Fibroblast of lung (primary cell): ENCODE data around the gene ABHD17C. TPM values are rescaled to one million over a fixed set of nuclear protein-coding genes. Genes with fewer than 3 reads are reported as not detected.
A peak's percentile ranks its signal among the peaks of the same experiment; 100 is the strongest.

Experiments
- DNase-seq, 2 donors: peaks; one replicate each; pipeline versions ENCODE4 v3.0.0 to v3.0.0-alpha.2; 2010; ENCODE audit warnings: low read depth in 2 of 2
- H2AFZ ChIP-seq: 2 replicates; pipeline ENCODE4 v1.5.1; 2012; ENCODE audit warnings: low read length, control low read depth, inconsistent platforms
- H3K27ac ChIP-seq: 2 replicates; pipeline ENCODE4 v1.5.1; 2011; ENCODE audit warnings: low read length, control low read depth; ENCODE audit not compliant: insufficient read depth
- H3K27me3 ChIP-seq: 2 replicates; pipeline ENCODE4 v1.5.1; 2011; ENCODE audit warnings: mild to moderate bottlenecking, low read length; ENCODE audit not compliant: control insufficient read depth, insufficient read depth
- H3K36me3 ChIP-seq: 2 replicates; pipeline ENCODE4 v1.5.1; 2011; ENCODE audit warnings: low read length; ENCODE audit not compliant: control insufficient read depth, insufficient read depth
- H3K4me1 ChIP-seq: 2 replicates; pipeline ENCODE4 v1.5.1; 2011; ENCODE audit warnings: low read length; ENCODE audit not compliant: control insufficient read depth, insufficient read depth; ENCODE audit errors: extremely low read depth
- H3K4me2 ChIP-seq: 2 replicates; pipeline ENCODE4 v1.5.1; 2011; ENCODE audit warnings: low read length, control low read depth; ENCODE audit not compliant: insufficient read depth; ENCODE audit errors: extremely low read depth
- H3K4me3 ChIP-seq, 4 experiments: fragments of 200-600 bp in 1 of 4; sonication (generic) in 1 of 4; replicated peaks in 1 of 4; 2 replicates each; pipeline ENCODE4 v1.5.1; 2011 to 2016; ENCODE audit warnings: low read length in 4 of 4, low read depth in 3 of 4, mild to moderate bottlenecking in 3 of 4, control low read depth in 2 of 4, inconsistent platforms in 1 of 4, mixed read lengths in 1 of 4; ENCODE audit not compliant: insufficient read depth in 1 of 4; ENCODE audit errors: control extremely low read depth in 1 of 4
- H3K79me2 ChIP-seq: 2 replicates; pipeline ENCODE4 v1.5.1; 2012; ENCODE audit warnings: mild to moderate bottlenecking, low read length, inconsistent platforms; ENCODE audit not compliant: control insufficient read depth, insufficient read depth
- H3K9ac ChIP-seq: 2 replicates; pipeline ENCODE4 v1.5.1; 2011; ENCODE audit warnings: mild to moderate bottlenecking, low read length, control low read depth; ENCODE audit not compliant: insufficient read depth
- H3K9me3 ChIP-seq: 2 replicates; pipeline ENCODE4 v1.5.1; 2012; ENCODE audit warnings: low read depth, low read length; ENCODE audit not compliant: control insufficient read depth, insufficient read depth
- H4K20me1 ChIP-seq: 2 replicates; pipeline ENCODE4 v1.5.1; 2011; ENCODE audit warnings: low read length; ENCODE audit not compliant: control insufficient read depth, insufficient read depth; ENCODE audit errors: extremely low read depth
- EZH2 ChIP-seq: IDR thresholded peaks from 2 replicates; pipeline ENCODE4 v1.5.1; 2012; ENCODE audit warnings: low read length, control low read depth, mild to moderate bottlenecking; ENCODE audit errors: missing control alignments
- polyA plus RNA-seq, 2 donors: library from polyadenylated mRNA; depleted of rRNA in 1 of 2; stranded (reverse) in 1 of 2; unstranded in 1 of 2; fragments of >200 nt; gene quantifications; 2 replicates each; pipeline ENCODE4 v1.2.1, GENCODE V29; 2011 to 2012; ENCODE audit warnings: missing spikeins in 1 of 2
- total RNA-seq: library from RNA; depleted of rRNA; stranded (reverse); fragments of >200 nt; gene quantifications from 2 replicates; pipeline ENCODE4 v1.2.1, GENCODE V29; 2014
- TF ChIP-seq, protein P1 (sequence below), 2 donors: IDR thresholded peaks in 1 of 2; conservative IDR thresholded peaks in 1 of 2; 1 replicate in 1 of 2; 2 replicates in 1 of 2; pipeline ENCODE4 v1.5.1; 2011 to 2012; ENCODE audit warnings: low read length in 2 of 2, control low read depth in 1 of 2, inconsistent platforms in 1 of 2, low read depth in 1 of 2, mild to moderate bottlenecking in 1 of 2

Gene ABHD17C
- total and polyA plus RNA-seq, 2 donors (not counting 1 experiment from before 2014, with no cell fraction given), result 14.0 to 38.7 TPM

DNA sequence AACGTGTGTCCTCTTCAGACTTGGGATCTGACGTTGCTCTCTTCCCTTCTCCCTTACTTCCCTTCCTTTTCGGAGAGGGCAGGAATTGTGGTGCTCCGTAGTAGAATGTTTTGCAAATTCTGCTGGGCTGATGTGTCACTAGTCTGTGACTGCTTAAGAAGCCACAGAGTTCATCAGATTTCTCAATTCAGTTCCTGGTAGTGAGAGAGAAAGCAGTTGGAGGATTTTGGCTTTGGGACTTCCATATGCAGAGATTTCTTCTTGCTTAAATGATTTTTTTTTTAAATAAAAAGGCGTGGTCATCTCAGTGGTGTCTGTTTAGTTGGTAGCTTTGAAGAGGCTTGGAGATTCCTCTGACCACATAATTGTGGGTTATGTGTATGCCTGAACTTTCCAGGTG, 94.2 kb downstream of the ABHD17C start:
- H3K27ac ChIP-seq, result peak overlapping the region; percentile 38
- no peaks in the 10 kb centered on the region for H3K4me1 ChIP-seq
- peaks cover 8% of the 10 kb centered on the region for H3K36me3 ChIP-seq
- no peak overlapping the region for H3K9ac ChIP-seq
- no peak overlapping the region for H3K4me2 ChIP-seq
- no peaks in the 10 kb centered on the region for H4K20me1 ChIP-seq
- no peaks in the 10 kb centered on the region for H3K9me3 ChIP-seq
- H3K27me3 ChIP-seq, result no peaks in the 10 kb centered on the region
- H3K4me3 ChIP-seq, result peak overlapping the region in 1 of 4 experiments; percentile 8
- no peak for TF ChIP-seq EZH2
- TF ChIP-seq, protein P1, sequence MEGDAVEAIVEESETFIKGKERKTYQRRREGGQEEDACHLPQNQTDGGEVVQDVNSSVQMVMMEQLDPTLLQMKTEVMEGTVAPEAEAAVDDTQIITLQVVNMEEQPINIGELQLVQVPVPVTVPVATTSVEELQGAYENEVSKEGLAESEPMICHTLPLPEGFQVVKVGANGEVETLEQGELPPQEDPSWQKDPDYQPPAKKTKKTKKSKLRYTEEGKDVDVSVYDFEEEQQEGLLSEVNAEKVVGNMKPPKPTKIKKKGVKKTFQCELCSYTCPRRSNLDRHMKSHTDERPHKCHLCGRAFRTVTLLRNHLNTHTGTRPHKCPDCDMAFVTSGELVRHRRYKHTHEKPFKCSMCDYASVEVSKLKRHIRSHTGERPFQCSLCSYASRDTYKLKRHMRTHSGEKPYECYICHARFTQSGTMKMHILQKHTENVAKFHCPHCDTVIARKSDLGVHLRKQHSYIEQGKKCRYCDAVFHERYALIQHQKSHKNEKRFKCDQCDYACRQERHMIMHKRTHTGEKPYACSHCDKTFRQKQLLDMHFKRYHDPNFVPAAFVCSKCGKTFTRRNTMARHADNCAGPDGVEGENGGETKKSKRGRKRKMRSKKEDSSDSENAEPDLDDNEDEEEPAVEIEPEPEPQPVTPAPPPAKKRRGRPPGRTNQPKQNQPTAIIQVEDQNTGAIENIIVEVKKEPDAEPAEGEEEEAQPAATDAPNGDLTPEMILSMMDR (conservative IDR thresholded peaks at IDR 0.05 in 1 of 2, IDR thresholded peaks at IDR 0.05 in 1 of 2; ENCODE audit: low read depth in 1 of 2, low read length in 2 of 2), result no peak
- peak in 1 of 2 donors; percentile 45 for DNase-seq
- H2AFZ ChIP-seq, result no peak overlapping the region
- no peaks in the 10 kb centered on the region for H3K79me2 ChIP-seq

DNA sequence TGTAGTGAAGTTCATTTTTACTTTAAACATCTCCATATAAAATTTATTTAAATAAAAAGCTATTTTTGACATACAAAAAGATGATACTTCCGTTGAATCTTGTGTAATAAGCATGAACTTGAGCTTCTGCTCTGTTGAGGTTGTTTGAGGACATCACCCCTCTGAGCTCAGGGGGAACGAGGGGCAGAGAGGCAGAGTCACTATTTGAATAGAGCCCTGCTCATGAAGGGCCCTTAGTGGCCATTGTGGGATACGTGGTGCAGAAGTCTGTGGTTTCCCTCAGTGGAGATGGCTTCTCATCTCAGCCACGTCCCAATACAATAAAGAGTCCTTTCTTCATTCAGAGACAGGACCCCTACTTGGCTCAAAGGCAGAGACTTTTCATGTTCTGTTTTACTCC, 94.7 kb downstream of the ABHD17C start:
- no peaks in the 10 kb centered on the region for H3K27me3 ChIP-seq
- DNase-seq, result no peak
- no peaks in the 10 kb centered on the region for H3K9me3 ChIP-seq
- H3K36me3 ChIP-seq, result peaks cover 9% of the 10 kb centered on the region
- no peak for TF ChIP-seq EZH2
- TF ChIP-seq, protein P1 (conservative IDR thresholded peaks at IDR 0.05 in 1 of 2, IDR thresholded peaks at IDR 0.05 in 1 of 2; ENCODE audit: low read depth in 1 of 2, low read length in 2 of 2), result no peak
- H3K9ac ChIP-seq, result no peak overlapping the region
- H4K20me1 ChIP-seq, result no peaks in the 10 kb centered on the region
- H3K4me3 ChIP-seq, result no peak overlapping the region
- H3K4me2 ChIP-seq, result no peak overlapping the region
- no peak overlapping the region for H2AFZ ChIP-seq
- no peaks in the 10 kb centered on the region for H3K4me1 ChIP-seq
- H3K79me2 ChIP-seq, result no peaks in the 10 kb centered on the region
- H3K27ac ChIP-seq, result no peak overlapping the region

DNA sequence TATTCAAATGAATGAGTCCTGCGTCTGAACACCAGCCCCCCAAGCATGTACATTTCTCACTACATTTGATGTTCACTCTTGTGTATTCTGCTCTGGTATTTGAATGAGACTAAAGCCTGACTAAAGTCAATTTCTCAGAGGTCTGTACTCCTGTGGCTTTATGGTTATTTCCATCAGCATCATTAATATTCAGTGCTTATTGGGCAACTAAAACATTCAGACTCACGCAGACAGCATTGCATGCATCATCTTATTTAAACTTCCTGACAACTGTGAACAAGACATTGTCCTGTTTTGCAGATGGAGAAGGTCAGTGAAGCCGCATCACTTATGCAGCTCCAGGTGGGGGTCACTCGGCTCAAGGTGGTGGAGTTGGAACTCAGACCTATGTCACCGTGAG, 95.1 kb downstream of the ABHD17C start:
- no peaks in the 10 kb centered on the region for H3K9me3 ChIP-seq
- peaks cover 12% of the 10 kb centered on the region for H3K36me3 ChIP-seq
- H3K4me2 ChIP-seq, result no peak overlapping the region
- TF ChIP-seq, protein P1 (conservative IDR thresholded peaks at IDR 0.05 in 1 of 2, IDR thresholded peaks at IDR 0.05 in 1 of 2; ENCODE audit: low read depth in 1 of 2, low read length in 2 of 2), result no peak
- no peak for TF ChIP-seq EZH2
- H3K4me3 ChIP-seq, result no peak overlapping the region
- no peaks in the 10 kb centered on the region for H3K79me2 ChIP-seq
- no peaks in the 10 kb centered on the region for H4K20me1 ChIP-seq
- no peak overlapping the region for H3K27ac ChIP-seq
- no peak overlapping the region for H3K9ac ChIP-seq
- no peak overlapping the region for H2AFZ ChIP-seq
- no peaks in the 10 kb centered on the region for H3K4me1 ChIP-seq
- no peaks in the 10 kb centered on the region for H3K27me3 ChIP-seq
- DNase-seq, result no peak
